PFSK-1 (cell line): ENCODE data around the gene JMJD1C.

Experiments
- FOXP2 ChIP-seq: optimal IDR thresholded peaks from 2 replicates; pipeline ENCODE3; 2011; ENCODE audit warnings: borderline replicate concordance, control low read depth, inconsistent platforms; ENCODE audit not compliant: insufficient read depth; ENCODE audit errors: extremely low read length, extremely low read depth
- POLR2AphosphoS5 ChIP-seq: IDR thresholded peaks from 2 replicates; pipeline ENCODE4 v1.6.1; 2012; ENCODE audit warnings: low read depth, mild to moderate bottlenecking, control low read depth, low read length, moderate library complexity
- SIN3A ChIP-seq: IDR thresholded peaks from 2 replicates; pipeline ENCODE4 v1.6.1; 2012; ENCODE audit warnings: mild to moderate bottlenecking, low read length, moderate library complexity, borderline replicate concordance; ENCODE audit not compliant: insufficient read depth
- TAF1 ChIP-seq: IDR thresholded peaks from 2 replicates; pipeline ENCODE4 v1.6.1; 2012; ENCODE audit warnings: low read length, control low read depth, borderline replicate concordance; ENCODE audit not compliant: insufficient read depth
- TF ChIP-seq, protein P1 (sequence below), 2 experiments: IDR thresholded peaks; 2 replicates each; pipeline versions ENCODE4 v1.6.1 to v1.8.0; 2011 to 2012; ENCODE audit warnings: low read depth in 2 of 2, low read length in 2 of 2, control low read depth in 1 of 2, inconsistent platforms in 1 of 2, mild to moderate bottlenecking in 1 of 2, moderate library complexity in 1 of 2; ENCODE audit not compliant: insufficient read depth in 1 of 2

JMJD1C gene

DNA sequence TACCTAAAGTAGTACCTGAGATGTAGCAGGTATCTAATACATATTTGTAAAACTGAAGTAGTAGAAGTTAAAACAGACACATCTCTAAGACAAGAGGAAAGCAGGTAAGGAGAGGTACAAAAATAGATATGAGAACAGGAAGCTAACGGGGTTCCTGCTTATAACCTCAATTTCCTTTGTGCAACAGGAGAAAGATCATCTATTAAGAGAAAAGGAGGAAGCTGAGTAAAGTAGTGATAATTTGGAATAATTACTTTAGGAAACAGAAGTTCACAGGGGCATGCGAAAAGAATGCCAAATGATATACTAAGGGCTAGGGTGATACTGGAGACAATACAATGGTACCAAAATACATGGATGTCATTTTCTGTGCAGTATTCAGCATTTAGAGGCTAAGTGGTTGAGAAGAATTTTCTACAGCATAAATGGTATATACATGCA lies 223.9 kb downstream of the JMJD1C start:
- TF ChIP-seq, protein P1, sequence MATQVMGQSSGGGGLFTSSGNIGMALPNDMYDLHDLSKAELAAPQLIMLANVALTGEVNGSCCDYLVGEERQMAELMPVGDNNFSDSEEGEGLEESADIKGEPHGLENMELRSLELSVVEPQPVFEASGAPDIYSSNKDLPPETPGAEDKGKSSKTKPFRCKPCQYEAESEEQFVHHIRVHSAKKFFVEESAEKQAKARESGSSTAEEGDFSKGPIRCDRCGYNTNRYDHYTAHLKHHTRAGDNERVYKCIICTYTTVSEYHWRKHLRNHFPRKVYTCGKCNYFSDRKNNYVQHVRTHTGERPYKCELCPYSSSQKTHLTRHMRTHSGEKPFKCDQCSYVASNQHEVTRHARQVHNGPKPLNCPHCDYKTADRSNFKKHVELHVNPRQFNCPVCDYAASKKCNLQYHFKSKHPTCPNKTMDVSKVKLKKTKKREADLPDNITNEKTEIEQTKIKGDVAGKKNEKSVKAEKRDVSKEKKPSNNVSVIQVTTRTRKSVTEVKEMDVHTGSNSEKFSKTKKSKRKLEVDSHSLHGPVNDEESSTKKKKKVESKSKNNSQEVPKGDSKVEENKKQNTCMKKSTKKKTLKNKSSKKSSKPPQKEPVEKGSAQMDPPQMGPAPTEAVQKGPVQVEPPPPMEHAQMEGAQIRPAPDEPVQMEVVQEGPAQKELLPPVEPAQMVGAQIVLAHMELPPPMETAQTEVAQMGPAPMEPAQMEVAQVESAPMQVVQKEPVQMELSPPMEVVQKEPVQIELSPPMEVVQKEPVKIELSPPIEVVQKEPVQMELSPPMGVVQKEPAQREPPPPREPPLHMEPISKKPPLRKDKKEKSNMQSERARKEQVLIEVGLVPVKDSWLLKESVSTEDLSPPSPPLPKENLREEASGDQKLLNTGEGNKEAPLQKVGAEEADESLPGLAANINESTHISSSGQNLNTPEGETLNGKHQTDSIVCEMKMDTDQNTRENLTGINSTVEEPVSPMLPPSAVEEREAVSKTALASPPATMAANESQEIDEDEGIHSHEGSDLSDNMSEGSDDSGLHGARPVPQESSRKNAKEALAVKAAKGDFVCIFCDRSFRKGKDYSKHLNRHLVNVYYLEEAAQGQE (IDR thresholded peaks at IDR 0.05; ENCODE audit: insufficient read depth in 1 of 2, low read depth in 2 of 2, low read length in 2 of 2), result no peak
- TF ChIP-seq SIN3A, result no peak
- TF ChIP-seq TAF1, result no peak
- TF ChIP-seq POLR2AphosphoS5, result no peak
- TF ChIP-seq FOXP2, result no peak

DNA sequence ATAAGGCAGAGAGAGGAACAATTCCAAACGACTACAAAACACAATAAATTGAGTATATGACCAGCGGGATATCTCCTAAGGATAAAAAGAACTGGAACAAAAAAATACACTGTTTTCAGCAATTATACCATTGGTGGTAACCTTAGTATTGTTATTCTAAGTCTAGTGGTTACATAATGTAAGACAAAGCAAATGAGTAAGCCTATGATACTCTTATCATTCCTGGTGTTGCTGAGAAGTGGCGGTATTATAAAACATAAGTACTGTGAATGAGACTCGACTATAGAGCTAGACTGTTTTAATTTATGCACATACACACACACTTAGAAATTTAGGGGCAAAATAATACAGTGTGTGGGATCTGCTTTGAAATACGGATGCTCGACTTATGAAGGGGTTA lies 225.0 kb downstream of the JMJD1C start:
- TF ChIP-seq, protein P1 (IDR thresholded peaks at IDR 0.05; ENCODE audit: insufficient read depth in 1 of 2, low read depth in 2 of 2, low read length in 2 of 2), result no peak
- TF ChIP-seq FOXP2 (no peak), POLR2AphosphoS5 (no peak), SIN3A (no peak), TAF1 (no peak)

DNA sequence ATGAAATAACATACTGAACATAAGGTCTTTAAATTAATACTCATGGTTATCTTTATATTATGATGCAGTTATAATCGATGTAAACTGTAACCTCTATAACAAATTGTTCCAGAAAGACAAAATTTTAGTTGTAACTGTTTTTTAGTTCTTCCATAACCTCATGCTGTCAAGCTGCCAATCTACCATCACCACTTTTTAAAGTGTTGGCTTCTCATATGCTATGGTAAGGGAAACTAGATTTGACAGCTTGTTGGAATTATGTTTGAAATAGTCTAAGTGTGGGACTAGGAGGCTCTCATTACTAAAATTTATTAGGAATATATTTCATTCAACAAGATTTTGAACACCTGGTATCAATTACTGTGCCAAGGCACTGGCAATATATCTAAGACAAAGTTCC lies 227.3 kb downstream of the JMJD1C start:
- TF ChIP-seq TAF1, result no peak
- TF ChIP-seq SIN3A, result no peak
- no peak for TF ChIP-seq FOXP2
- TF ChIP-seq, protein P1 (IDR thresholded peaks at IDR 0.05; ENCODE audit: insufficient read depth in 1 of 2, low read depth in 2 of 2, low read length in 2 of 2), result no peak
- no peak for TF ChIP-seq POLR2AphosphoS5

DNA sequence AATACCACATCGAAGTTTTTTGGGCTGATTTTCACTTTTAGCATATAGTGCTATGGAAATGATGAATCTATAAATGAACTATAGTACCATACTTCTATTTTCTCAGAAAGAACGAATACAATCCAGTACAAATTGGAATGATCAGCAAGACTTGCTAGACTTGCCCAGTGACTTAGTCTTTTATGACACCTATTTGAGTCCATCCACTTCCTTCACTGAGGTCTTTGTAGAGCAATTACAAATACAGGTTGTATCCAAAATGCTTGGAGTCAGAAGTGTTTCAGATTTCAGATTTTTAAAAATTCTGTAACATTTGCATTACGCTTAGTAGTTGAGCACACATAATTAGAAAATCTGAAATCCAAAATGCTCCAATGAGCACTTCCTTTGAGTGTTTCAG lies 228.4 kb downstream of the JMJD1C start:
- TF ChIP-seq POLR2AphosphoS5, result no peak
- no peak for TF ChIP-seq FOXP2
- no peak for TF ChIP-seq TAF1
- no peak for TF ChIP-seq SIN3A
- TF ChIP-seq, protein P1 (IDR thresholded peaks at IDR 0.05; ENCODE audit: insufficient read depth in 1 of 2, low read depth in 2 of 2, low read length in 2 of 2), result no peak
